WERI-Rb-1 (cell line): ENCODE results near the gene WNT5A.

Source experiments
- DNase-seq: peaks from one replicate; pipeline ENCODE4 v3.0.0-alpha.2; 2020
- H3K27ac ChIP-seq: fragments of 250-450 bp; sonication (Bioruptor Pico); 2 replicates; pipeline ENCODE4 v1.5.1; 2020; ENCODE audit warnings: mild to moderate bottlenecking, moderate library complexity
- H3K27me3 ChIP-seq: fragments of 250-450 bp; sonication (Bioruptor Pico); 2 replicates; pipeline ENCODE4 v1.5.1; 2021; ENCODE audit warnings: mild to moderate bottlenecking, low read depth, moderate library complexity; ENCODE audit not compliant: insufficient read depth, severe bottlenecking
- H3K36me3 ChIP-seq: fragments of 250-450 bp; sonication (Bioruptor Pico); 2 replicates; pipeline ENCODE4 v1.5.1; 2020; ENCODE audit warnings: mild to moderate bottlenecking, moderate library complexity
- H3K4me3 ChIP-seq: 2 replicates; pipeline ENCODE4 v1.5.1; 2011; ENCODE audit warnings: low read depth, mild to moderate bottlenecking, control low read depth, low read length
- H3K9me3 ChIP-seq: fragments of 250-450 bp; sonication (Bioruptor Pico); 2 replicates; pipeline ENCODE4 v1.5.1; 2021; ENCODE audit warnings: mild to moderate bottlenecking, moderate library complexity; ENCODE audit not compliant: severe bottlenecking
- TF ChIP-seq, protein P1 (sequence below): IDR thresholded peaks from 2 replicates; pipeline ENCODE4 v1.5.1; 2011; ENCODE audit warnings: low read depth, mild to moderate bottlenecking, control low read depth, inconsistent platforms, low read length

Gene WNT5A

DNA sequence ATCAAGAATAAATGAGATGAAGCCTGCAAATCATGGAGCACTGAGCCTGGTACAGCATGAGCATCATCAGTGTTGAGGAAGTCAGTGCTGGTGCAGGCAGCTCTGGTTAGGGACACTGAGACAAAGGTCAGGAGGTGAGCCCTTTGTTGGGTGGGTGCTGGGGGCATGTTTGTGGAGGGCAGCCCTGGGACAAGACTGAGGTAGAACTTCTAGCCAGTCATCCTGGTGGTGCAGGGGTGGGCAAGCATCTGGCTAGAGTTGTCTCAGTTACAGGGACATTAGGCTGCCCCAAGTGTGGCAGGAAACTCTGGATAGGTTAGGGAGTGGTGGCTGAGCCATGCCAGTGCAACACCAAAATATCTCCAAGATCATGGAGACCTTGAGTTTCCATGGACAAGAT lies 27.3 kb downstream of the WNT5A start:
- no peak for DNase-seq
- Histone ChIP-seq H3K9me3 (no peaks in the 10 kb centered on the region), H3K4me3 (no peak overlapping the region), H3K27me3 (no peaks in the 10 kb centered on the region), H3K36me3 (no peaks in the 10 kb centered on the region), H3K27ac (no peak overlapping the region)
- TF ChIP-seq, protein P1, sequence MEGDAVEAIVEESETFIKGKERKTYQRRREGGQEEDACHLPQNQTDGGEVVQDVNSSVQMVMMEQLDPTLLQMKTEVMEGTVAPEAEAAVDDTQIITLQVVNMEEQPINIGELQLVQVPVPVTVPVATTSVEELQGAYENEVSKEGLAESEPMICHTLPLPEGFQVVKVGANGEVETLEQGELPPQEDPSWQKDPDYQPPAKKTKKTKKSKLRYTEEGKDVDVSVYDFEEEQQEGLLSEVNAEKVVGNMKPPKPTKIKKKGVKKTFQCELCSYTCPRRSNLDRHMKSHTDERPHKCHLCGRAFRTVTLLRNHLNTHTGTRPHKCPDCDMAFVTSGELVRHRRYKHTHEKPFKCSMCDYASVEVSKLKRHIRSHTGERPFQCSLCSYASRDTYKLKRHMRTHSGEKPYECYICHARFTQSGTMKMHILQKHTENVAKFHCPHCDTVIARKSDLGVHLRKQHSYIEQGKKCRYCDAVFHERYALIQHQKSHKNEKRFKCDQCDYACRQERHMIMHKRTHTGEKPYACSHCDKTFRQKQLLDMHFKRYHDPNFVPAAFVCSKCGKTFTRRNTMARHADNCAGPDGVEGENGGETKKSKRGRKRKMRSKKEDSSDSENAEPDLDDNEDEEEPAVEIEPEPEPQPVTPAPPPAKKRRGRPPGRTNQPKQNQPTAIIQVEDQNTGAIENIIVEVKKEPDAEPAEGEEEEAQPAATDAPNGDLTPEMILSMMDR: no peak

DNA sequence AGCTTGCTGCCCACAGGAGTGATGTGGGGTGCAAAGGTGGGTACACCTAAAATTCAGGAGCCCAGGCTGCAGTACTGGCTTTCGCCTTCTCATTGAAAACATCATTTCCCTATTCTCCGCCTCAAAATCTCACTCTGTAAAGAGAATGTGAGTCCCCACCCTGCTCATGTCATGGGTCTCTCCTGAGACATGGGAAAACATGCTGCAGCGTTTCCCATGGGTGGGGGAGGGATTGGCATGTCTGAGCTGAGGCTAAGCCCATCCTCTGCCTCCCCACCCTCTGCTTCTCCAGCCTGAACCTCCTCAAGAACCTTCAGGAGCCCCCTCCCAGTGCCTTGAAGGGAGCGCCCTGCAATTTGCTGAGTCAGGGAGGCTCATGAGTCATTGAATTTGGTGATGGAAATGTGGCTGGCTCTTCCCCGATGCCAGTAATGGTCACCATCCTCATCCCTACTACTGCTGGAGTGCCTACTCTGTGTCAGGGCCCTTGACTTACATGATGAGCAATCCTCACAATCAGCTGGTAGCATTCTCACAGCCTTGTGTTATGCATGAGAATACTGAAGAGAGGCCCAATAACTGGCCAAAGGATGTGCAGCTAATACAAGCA lies 28.8 kb downstream of the WNT5A start:
- Histone ChIP-seq H3K9me3 (no peaks in the 10 kb centered on the region), H3K36me3 (no peaks in the 10 kb centered on the region), H3K27me3 (no peaks in the 10 kb centered on the region), H3K27ac (no peak overlapping the region), H3K4me3 (no peak overlapping the region)
- DNase-seq: no peak
- TF ChIP-seq, protein P1: no peak

DNA sequence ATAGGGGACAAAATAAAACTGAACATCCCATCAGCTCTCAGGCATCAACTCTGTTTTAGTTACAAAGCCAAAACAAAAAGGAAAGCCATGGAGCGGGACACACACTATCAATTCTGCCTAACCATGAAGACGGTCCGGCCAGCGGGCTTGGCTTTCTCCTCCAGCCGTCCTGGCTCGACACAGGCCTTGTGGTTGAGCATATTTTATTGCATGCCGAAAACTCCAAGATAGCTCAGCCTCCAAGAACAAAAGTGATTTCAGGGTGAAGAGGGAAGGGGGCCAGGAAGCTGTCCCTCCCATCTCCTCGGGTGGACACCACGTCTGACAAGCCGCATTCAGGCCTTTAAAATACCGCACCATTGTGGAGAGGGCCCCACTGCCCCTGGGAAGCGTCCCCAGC lies 31.2 kb downstream of the WNT5A start:
- no peaks in the 10 kb centered on the region for H3K36me3 ChIP-seq
- H3K4me3 ChIP-seq: no peak overlapping the region
- DNase-seq: no peak
- H3K9me3 ChIP-seq: no peaks in the 10 kb centered on the region
- H3K27ac ChIP-seq: no peak overlapping the region
- no peaks in the 10 kb centered on the region for H3K27me3 ChIP-seq
- TF ChIP-seq, protein P1: no peak

DNA sequence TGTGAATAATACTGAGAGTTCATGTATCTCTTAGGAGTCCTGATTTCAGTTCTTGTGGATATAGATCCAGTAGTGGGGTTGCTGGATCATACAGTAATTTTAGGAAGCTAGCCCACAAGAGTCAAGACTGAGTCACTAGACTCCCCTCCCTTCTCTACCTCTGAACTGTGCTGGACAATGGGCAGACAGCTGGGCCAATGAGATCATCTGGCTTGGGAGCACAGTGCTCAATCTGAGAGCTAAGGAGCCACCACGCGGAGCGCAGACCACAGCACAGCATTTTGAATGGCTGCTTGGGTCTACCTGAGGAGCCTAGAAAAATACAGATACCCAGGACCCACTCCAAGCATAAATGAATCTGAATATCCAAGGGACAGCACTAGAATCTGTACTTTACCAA lies 32.5 kb downstream of the WNT5A start:
- no peaks in the 10 kb centered on the region for H3K27me3 ChIP-seq
- DNase-seq: no peak
- TF ChIP-seq, protein P1: no peak
- no peak overlapping the region for H3K4me3 ChIP-seq
- no peaks in the 10 kb centered on the region for H3K9me3 ChIP-seq
- H3K36me3 ChIP-seq: no peaks in the 10 kb centered on the region
- no peak overlapping the region for H3K27ac ChIP-seq

DNA sequence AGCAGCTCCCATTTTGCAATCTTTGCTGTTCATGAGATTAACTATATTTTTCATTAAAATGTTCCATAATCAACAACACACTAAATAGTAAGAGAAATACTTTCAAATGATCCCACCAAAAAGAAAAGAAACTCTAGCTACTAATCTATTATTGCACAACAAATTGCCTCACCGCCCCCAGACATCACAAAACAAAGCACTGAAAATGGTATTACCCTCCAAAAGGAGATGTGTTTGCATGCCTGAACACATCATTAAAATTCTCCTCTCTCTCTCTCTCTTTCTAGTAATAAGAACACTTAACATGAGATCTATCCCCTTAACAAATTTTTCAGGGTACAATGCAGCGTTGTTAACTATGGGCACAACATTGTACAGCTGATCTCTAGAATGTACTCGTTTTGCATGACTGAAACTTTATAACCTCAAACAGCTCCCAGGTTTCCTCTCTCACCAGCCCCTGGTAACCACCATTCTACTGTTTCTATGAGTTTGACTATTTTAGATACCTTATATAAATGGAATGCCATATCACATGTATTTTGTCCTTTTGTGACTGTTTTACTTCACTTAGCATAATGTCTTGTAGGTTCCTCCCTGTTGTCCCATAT lies 33.1 kb downstream of the WNT5A start:
- Histone ChIP-seq H3K27ac (no peak overlapping the region), H3K27me3 (no peaks in the 10 kb centered on the region), H3K36me3 (no peaks in the 10 kb centered on the region), H3K9me3 (no peaks in the 10 kb centered on the region), H3K4me3 (no peak overlapping the region)
- TF ChIP-seq, protein P1: no peak
- DNase-seq: no peak

DNA sequence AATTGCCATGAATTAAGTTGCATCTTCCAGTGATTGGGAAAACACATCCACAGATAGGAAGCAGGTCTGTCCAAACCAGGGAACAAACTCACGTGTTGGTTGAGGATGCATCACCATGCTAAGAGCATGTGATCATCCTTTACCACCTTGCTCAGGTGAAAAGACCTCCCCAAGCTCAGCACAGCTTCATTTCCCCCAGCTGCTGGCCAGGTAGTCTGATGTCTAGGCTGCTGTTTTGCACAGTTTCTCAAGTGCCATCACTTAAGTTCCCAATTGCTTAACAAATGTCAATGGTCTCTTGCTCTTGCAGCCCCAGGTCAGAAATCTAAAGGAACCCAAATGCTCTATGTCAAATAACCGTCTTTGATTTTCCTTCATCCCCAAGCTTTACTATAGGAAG lies 34.2 kb downstream of the WNT5A start:
- H3K9me3 ChIP-seq: no peaks in the 10 kb centered on the region
- H3K27ac ChIP-seq: no peak overlapping the region
- TF ChIP-seq, protein P1: no peak
- no peaks in the 10 kb centered on the region for H3K27me3 ChIP-seq
- no peak overlapping the region for H3K4me3 ChIP-seq
- no peaks in the 10 kb centered on the region for H3K36me3 ChIP-seq
- DNase-seq: no peak
